GM20000 (cell line): ENCODE results near the gene KRT2.

Source experiments
- DNase-seq: peaks from one replicate; pipeline ENCODE4 v3.0.0; 2012; ENCODE audit warnings: low spot score
- TF ChIP-seq, protein P1 (sequence below): IDR thresholded peaks from 2 replicates; pipeline ENCODE4 v1.5.1; 2012; ENCODE audit warnings: mild to moderate bottlenecking, control low read depth; ENCODE audit errors: extremely low read depth, missing control alignments

KRT2 gene

DNA sequence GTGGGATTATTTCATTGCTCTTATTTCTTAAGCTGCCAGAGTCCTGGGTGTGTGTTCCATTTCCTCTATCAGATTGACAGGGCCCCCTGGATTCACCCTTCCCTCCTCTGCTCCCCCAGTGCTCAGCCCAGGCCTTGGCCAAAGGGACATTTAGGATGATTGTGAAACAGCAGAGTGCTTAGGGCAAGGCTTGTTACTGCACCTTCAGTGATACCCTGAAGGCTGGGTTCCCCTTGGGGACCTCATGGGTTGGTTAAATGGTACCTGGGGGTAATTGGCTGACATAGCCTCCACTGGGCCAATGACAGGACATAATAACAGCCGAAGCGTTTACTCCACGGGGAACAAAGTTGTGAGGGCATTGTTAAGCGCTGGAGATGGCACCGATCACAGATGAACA, 49.5 kb downstream of the KRT2 start:
- DNase-seq: no peak
- TF ChIP-seq, protein P1, sequence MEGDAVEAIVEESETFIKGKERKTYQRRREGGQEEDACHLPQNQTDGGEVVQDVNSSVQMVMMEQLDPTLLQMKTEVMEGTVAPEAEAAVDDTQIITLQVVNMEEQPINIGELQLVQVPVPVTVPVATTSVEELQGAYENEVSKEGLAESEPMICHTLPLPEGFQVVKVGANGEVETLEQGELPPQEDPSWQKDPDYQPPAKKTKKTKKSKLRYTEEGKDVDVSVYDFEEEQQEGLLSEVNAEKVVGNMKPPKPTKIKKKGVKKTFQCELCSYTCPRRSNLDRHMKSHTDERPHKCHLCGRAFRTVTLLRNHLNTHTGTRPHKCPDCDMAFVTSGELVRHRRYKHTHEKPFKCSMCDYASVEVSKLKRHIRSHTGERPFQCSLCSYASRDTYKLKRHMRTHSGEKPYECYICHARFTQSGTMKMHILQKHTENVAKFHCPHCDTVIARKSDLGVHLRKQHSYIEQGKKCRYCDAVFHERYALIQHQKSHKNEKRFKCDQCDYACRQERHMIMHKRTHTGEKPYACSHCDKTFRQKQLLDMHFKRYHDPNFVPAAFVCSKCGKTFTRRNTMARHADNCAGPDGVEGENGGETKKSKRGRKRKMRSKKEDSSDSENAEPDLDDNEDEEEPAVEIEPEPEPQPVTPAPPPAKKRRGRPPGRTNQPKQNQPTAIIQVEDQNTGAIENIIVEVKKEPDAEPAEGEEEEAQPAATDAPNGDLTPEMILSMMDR: no peak

DNA sequence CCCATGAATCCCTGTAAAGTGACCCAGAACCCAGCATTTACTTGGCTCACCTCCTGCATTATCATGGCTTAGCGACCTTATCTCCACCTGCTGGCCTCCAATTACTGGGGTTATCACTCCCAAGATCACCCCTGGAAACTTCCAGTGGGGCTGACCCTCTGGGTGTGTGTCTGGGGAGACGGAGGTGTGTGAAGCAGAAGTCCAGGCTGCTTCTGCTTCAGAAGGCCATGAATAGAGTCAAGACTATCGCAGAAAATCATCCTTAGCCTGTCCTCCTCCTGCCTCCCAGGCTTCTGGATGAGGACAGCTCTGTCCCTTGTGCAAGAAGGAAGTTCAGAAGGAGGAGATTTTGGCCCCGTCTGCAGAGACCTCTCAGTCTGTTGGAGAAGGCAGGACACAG, 50.3 kb downstream of the KRT2 start:
- TF ChIP-seq, protein P1: no peak
- no peak for DNase-seq

DNA sequence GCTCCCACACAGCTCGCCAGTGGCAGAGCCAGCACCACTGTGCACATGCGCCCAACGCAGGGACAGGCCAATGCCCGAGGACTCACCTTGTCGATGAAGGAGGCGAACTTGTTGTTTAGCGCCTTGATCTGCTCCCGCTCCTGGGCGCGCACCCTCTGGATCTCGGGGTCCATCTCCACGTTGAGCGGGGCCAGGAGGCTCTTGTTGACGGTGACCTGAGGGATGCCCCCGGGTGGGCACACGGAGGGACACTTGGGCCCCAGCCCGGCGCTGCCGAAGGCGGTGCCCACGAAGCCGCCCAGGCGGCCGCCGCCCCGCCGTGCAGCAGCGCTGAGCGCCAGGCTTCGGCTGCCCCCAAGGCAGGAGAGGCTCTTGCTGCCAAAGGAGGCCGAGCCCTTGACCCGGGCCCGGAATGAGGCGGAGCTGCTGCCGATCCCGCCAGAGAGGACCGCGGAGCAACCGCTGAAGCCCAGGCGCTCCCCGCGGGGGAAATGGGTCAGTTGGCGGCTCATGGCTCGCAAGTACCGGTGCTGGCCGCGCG, 51.0 kb downstream of the KRT2 start, which contains the start of gene KRT72:
TSS of gene KRT72 (minus strand) at position 523 of the 541 bp plus-strand sequence. CDS start at position 512, 11 bp downstream.
- TF ChIP-seq, protein P1: no peak
- DNase-seq: no peak

DNA sequence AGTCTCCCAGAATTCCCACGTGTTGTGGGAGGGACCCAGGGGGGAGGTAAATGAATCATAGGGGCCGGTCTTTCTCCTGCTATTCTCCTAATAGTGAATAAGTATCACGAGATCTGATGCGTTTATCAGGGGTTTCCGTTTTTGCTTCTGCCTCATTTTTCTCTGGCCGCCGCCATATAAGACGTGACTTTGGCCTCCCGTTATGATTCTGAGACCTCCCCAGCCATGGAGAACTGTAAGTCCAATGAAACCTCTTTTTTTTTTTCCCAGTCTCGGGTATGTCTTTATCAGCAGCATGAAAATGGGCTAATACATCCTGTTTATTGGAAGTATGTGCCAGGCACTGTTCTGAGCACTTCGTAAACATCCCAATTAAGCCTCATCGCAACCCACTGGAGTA, 51.5 kb downstream of the KRT2 start:
- DNase-seq: no peak

DNA sequence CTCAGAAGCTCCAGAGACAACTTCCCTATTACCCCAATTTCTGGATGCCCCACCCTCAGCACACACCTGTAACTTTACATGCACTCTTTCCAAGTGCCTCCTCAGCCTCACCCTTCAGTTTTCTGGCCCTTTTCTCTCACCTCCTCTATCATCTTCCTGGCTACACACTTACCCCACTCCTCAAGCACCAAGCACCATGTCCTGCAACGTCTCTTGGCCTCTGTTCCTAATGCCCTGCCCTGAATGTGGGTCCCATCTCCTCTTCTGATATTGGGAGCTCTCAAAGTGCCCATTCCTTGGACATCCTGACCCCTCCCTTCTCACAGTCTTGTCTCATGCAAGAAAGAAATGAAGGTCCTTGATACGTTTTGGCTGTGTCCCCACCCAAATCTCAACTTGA, 51.9 kb downstream of the KRT2 start:
- no peak for DNase-seq
- TF ChIP-seq, protein P1: no peak

More for the DNA sequence above, 51.5 kb downstream of the KRT2 start:
- TF ChIP-seq, protein P1: no peak

DNA sequence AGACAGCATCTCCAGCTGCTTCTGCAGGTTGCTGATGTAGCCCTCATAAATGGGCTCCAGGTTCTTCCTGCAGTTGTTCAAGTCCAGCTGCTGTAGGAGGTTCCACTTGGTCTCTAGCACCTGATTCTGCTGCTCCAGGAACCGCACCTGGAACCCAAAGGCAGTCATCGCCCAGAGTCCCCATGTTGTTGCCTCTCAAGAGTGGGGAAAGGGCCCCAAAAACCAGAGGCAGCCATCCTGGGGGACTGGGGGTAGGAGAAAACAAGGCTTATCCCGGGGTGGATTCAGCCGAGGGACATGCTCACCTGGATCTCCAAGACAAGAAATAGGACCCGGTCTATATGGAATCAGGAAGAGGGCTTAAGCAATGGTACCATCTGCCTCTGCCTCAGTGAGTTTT, 53.0 kb downstream of the KRT2 start:
- no peak for DNase-seq
- TF ChIP-seq, protein P1: no peak
